Astrocyte (in vitro differentiated cells and primary cell): ENCODE data around the gene CDX1.

ENCODE experiments used
- CTCF ChIP-seq: IDR thresholded peaks from 2 replicates; pipeline ENCODE4 v1.5.1; 2011; ENCODE audit warnings: low read depth, mild to moderate bottlenecking, inconsistent platforms, low read length, moderate library complexity; ENCODE audit not compliant: insufficient read depth
- EZH2 ChIP-seq: IDR thresholded peaks from 2 replicates; pipeline ENCODE4 v1.6.1; 2012; ENCODE audit warnings: mild to moderate bottlenecking, low read length, inconsistent platforms; ENCODE audit not compliant: insufficient read depth

GRCh38 chr5:150134198-150134588, 32.4 kb upstream of the CDX1 start:
- TF ChIP-seq CTCF (no peak), EZH2 (no peak)
